ENCODE results near the gene ROR1. TPM values are rescaled to one million over a fixed set of nuclear protein-coding genes. Genes with fewer than 3 reads are reported as not detected.

ROR1 gene
- total and polyA plus RNA-seq, 2 of the 13 experiments (the other 11 are each of a cell fraction or from before 2014, with no cell fraction given): 0.58 to 2.3 TPM

- no peak for TF ChIP-seq ZBTB37 (CRISPR knock-in tag; IDR thresholded peaks at IDR 0.05)
- no peak for TF ChIP-seq RELA (CRISPR knock-in tag; IDR thresholded peaks at IDR 0.05)
These were observed 140.4 kb downstream of the ROR1 start (continued) for GRCh38 chr1:63914241-63914640.

DNA sequence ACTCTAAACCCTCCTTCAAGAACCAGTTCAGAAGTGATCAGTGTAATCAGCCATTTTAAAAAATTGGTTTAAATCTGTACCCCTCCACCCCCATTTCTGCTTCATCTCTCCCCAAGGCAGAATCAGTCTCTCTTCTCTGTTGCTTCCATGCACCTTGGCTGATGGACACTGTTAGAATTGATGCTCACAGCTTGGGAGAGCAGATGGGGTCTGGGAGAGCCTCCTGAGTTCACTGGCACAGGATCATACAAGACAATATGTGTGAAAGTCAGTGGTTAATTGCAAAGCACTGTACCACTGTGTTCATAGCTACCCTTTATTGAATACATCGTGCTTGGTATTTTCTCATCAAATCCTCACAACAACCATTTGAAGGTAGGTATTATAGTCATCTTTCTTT is 140.9 kb downstream of the ROR1 start:
- no peak for DNase-seq (ENCODE audit: low spot score)
- FAIRE-seq: no peak
- no peak overlapping the region for H2AFZ ChIP-seq (ENCODE audit: low read length)
- POLR2A ChIA-PET: no interaction called here
- H3K79me2 ChIP-seq (ENCODE audit: insufficient read depth, low read length): no peaks in the 10 kb centered on the region
- BruUV-seq (replicated peaks): no TSS peak
- in situ Hi-C loops (cut with HindIII; ENCODE audit: extremely low pct_ligation_motif_present, low pct_unique_long_range_greater_than_20kb) (loop anchor here (25.0 kb wide), 2 partner anchors 227 to 302 kb away; no protein-coding TSS in a partner anchor), intact Hi-C loops (cut with micrococcal nuclease; ENCODE audit: unreplicated experiment) (loop anchor here (1.0 to 10.0 kb wide), 3 partner anchors 222 to 330 kb away; no protein-coding TSS in a partner anchor)
- no peak overlapping the region for H3K4me2 ChIP-seq (ENCODE audit: low read depth, low read length)
- ATAC-seq: no peak
- peaks cover 13% of the 10 kb centered on the region for H3K4me1 ChIP-seq (ENCODE audit: insufficient read depth, low read length)
- no peaks in the 10 kb centered on the region for H3K36me3 ChIP-seq (replicated peaks in 1 of 2; ENCODE audit: control insufficient read depth in 1 of 2, insufficient read depth in 2 of 2, low read length in 2 of 2)
- H4K20me1 ChIP-seq (ENCODE audit: insufficient read depth, low read length): no peaks in the 10 kb centered on the region
- no peak overlapping the region for H3K9ac ChIP-seq (ENCODE audit: insufficient read depth, low read depth, low read length)
- WGBS (ENCODE audit: low lambda C conversion rate): 92% methylated on average over 1 of the region's 1 CpG
- no peaks in the 10 kb centered on the region for H3K27me3 ChIP-seq (ENCODE audit: control insufficient read depth in 1 of 2, insufficient read depth in 2 of 2, low read length in 2 of 2)
- H3K9me3 ChIP-seq (ENCODE audit: low read length): no peaks in the 10 kb centered on the region
- no peak overlapping the region for H3K4me3 ChIP-seq (replicated peaks in 1 of 3; ENCODE audit: insufficient read depth in 1 of 3, low read depth in 2 of 3, low read length in 3 of 3)
- H3K27ac ChIP-seq (ENCODE audit: extremely low read length, insufficient read depth, low read length): no peak overlapping the region
- CTCF ChIA-PET (ENCODE audit: low intra/inter-chr PET ratio, low total read pairs): interaction anchor here (1.0 to 1.5 kb wide), 2 partner anchors 222 to 240 kb away, joined by 3 to 5 read pairs; no protein-coding TSS in a partner anchor
- TF ChIP-seq ELF4 (CRISPR knock-in tag; IDR thresholded peaks at IDR 0.05; ENCODE audit: borderline replicate concordance) (no peak), ZNF766 (CRISPR knock-in tag; IDR thresholded peaks at IDR 0.05; ENCODE audit: borderline replicate concordance) (no peak), MEIS2 (CRISPR knock-in tag; IDR thresholded peaks at IDR 0.05) (no peak), ZBTB14 (CRISPR knock-in tag; IDR thresholded peaks at IDR 0.05) (no peak), ZFP91 (CRISPR knock-in tag; IDR thresholded peaks at IDR 0.05; ENCODE audit: borderline replicate concordance) (no peak), NFE2 (CRISPR knock-in tag; IDR thresholded peaks at IDR 0.05) (no peak), ZNF121 (CRISPR knock-in tag; IDR thresholded peaks at IDR 0.05) (no peak), SNRNP70 (IDR thresholded peaks at IDR 0.05; ENCODE audit: low read depth, low read length) (no peak), TAF15 (IDR thresholded peaks at IDR 0.05; ENCODE audit: low read depth, low read length, poor library complexity, severe bottlenecking) (no peak), ZNF574 (CRISPR knock-in tag; IDR thresholded peaks at IDR 0.05) (no peak), SAP130 (CRISPR knock-in tag; IDR thresholded peaks at IDR 0.05; ENCODE audit: low read depth) (no peak), SAFB2 (CRISPR knock-in tag; IDR thresholded peaks at IDR 0.05; ENCODE audit: borderline replicate concordance, low read depth) (no peak)
- TF ChIP-seq, protein P1, sequence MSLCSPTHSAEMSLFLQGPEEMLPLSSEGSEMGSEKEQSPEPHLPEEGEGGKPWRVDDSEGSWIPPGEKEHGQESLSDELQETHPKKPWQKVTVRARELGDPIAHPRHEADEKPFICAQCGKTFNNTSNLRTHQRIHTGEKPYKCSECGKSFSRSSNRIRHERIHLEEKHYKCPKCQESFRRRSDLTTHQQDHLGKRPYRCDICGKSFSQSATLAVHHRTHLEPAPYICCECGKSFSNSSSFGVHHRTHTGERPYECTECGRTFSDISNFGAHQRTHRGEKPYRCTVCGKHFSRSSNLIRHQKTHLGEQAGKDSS (CRISPR knock-in tag; IDR thresholded peaks at IDR 0.05; ENCODE audit: borderline replicate concordance, low read depth): no peak

Measured in HepG2 (cell line).